ENCODE measurements around the gene LPO. TPM values are rescaled to one million over a fixed set of nuclear protein-coding genes. Genes with fewer than 3 reads are reported as not detected.

Gene LPO
- total RNA-seq, 4 donors from 2014 or later, result 0.27 TPM; not detected in 3

- Histone ChIP-seq H3K27ac (no peak overlapping the region), H3K36me3 (no peaks in the 10 kb centered on the region), H3K9me3 (no peaks in the 10 kb centered on the region), H3K27me3 (peaks cover 2% of the 10 kb centered on the region), H3K4me1 (peaks cover 0 to 4% of the 10 kb centered on the region in 2 donors), H3K4me3 (replicated peaks in 1 of 3) (no peak overlapping the region)
- WGBS, 2 donors, result 88 to 89% methylated on average over 6 of the region's 6 CpGs
- DNase-seq, result no peak
- intact Hi-C loops (cut with DNase I), result no loop called here
- no peak for TF ChIP-seq POLR2A (IDR thresholded peaks at IDR 0.05)
- TF ChIP-seq CTCF (IDR thresholded peaks at IDR 0.05), result no peak
Measured at GRCh38 chr17:58282442-58282841, 44.1 kb downstream of the LPO start.

GRCh38 chr17:58283674-58284612 lies 45.6 kb downstream of the LPO start:
- H3K4me1 ChIP-seq, result peaks cover 0 to 4% of the 10 kb centered on the region in 2 donors
- H3K27me3 ChIP-seq, result peaks cover 2% of the 10 kb centered on the region
- no peaks in the 10 kb centered on the region for H3K36me3 ChIP-seq
- intact Hi-C loops (cut with DNase I), result no loop called here
- no peak overlapping the region for H3K4me3 ChIP-seq (replicated peaks in 1 of 3)
- TF ChIP-seq POLR2A (IDR thresholded peaks at IDR 0.05) (no peak), CTCF (IDR thresholded peaks at IDR 0.05) (no peak)
- H3K9me3 ChIP-seq, result no peaks in the 10 kb centered on the region
- DNase-seq, result no peak
- no peak overlapping the region for H3K27ac ChIP-seq
- 58 to 78% methylated on average over 9 to 11 of the region's 12 CpGs for WGBS, 2 donors

- Histone ChIP-seq H3K4me1 (no peaks in the 10 kb centered on the region), H3K4me3 (replicated peaks in 1 of 3) (no peak overlapping the region), H3K36me3 (no peaks in the 10 kb centered on the region), H3K27ac (no peak overlapping the region), H3K9me3 (no peaks in the 10 kb centered on the region), H3K27me3 (peaks cover 2% of the 10 kb centered on the region)
- WGBS, 2 donors, result 53 to 58% methylated on average over 6 of the region's 6 CpGs
- TF ChIP-seq POLR2A (IDR thresholded peaks at IDR 0.05) (no peak), CTCF (IDR thresholded peaks at IDR 0.05) (no peak)
- intact Hi-C loops (cut with DNase I), result no loop called here
- DNase-seq, result no peak
Measured at GRCh38 chr17:58284613-58285421, 46.4 kb downstream of the LPO start.

- TF ChIP-seq CTCF (IDR thresholded peaks at IDR 0.05) (no peak), POLR2A (IDR thresholded peaks at IDR 0.05) (no peak)
- Histone ChIP-seq H3K4me3 (replicated peaks in 1 of 3) (no peak overlapping the region), H3K9me3 (no peaks in the 10 kb centered on the region), H3K27ac (no peak overlapping the region), H3K27me3 (peaks cover 2% of the 10 kb centered on the region), H3K36me3 (no peaks in the 10 kb centered on the region), H3K4me1 (no peaks in the 10 kb centered on the region)
- no peak for DNase-seq
- intact Hi-C loops (cut with DNase I), result no loop called here
- 94 to 95% methylated on average over 3 of the region's 3 CpGs for WGBS, 2 donors
Measured at GRCh38 chr17:58285422-58285810, 47.0 kb downstream of the LPO start.
